GM12878 (cell line): Measurements from ENCODE around the gene FAM114A1. TPM values are rescaled to one million over a fixed set of nuclear protein-coding genes. Genes with fewer than 3 reads are reported as not detected.

Source experiments
- ATAC-seq: fragments of 200-7000 bp; cut with Tn5 transposase; 3 replicates; pipeline ENCODE4 v1.9.1; 2020; ENCODE audit warnings: mild to moderate bottlenecking, moderate library complexity
- BruUV-seq: library from RNA; stranded (reverse); fragments of 400-500 nt; replicated peaks from 2 replicates; lab custom pipeline; 2021; lab: Mats Ljungman, UMichigan
- CTCF ChIA-PET: fragments of 300-600 bp; sonication (Branson Sonifier 250); formaldehyde crosslinking; extraction: SDS; loops from one replicate; lab custom pipeline; 2021; ENCODE audit warnings: inconsistent platforms; lab: Yijun Ruan, JAX
- POLR2A ChIA-PET: fragments of 350-600 bp; formaldehyde crosslinking; extraction: SDS; loops from one replicate; lab custom pipeline; 2021; ENCODE audit warnings: inconsistent platforms; lab: Charles Lee
- RAD21 ChIA-PET: fragments of 300-600 bp; sonication (Branson Sonifier 250); formaldehyde crosslinking; loops from one replicate; lab custom pipeline; 2023; ENCODE audit warnings: antibody characterized with exemption; ENCODE audit not compliant: unreplicated experiment; lab: Charles Lee
- SMC1A ChIA-PET: fragments of 300-600 bp; sonication (Branson Sonifier 250); formaldehyde crosslinking; loops from one replicate; lab custom pipeline; 2023; ENCODE audit not compliant: unreplicated experiment, uncharacterized antibody; lab: Charles Lee
- DNase-seq: peaks from one replicate; pipeline ENCODE4 v3.0.0-alpha.2; 2011; ENCODE audit warnings: low read depth, low spot score
- FAIRE-seq: peaks from 3 replicates; lab custom pipeline; 2011; peaks lifted over from hg19 to GRCh38; lab: Jason Lieb, UNC
- H2AFZ ChIP-seq: 2 replicates; pipeline ENCODE4 v1.6.0; 2011; ENCODE audit warnings: low read depth, low read length, control low read depth; ENCODE audit not compliant: control insufficient read depth
- H3K27ac ChIP-seq: 2 replicates; pipeline ENCODE4 v1.5.1; 2011; ENCODE audit warnings: control low read depth; ENCODE audit not compliant: control insufficient read depth, insufficient read depth
- H3K27me3 ChIP-seq, 2 experiments: replicated peaks in 1 of 2; 2 replicates each; pipeline versions ENCODE4 v1.6.0 to v1.6.1; 2011; ENCODE audit warnings: low read length in 1 of 2; ENCODE audit not compliant: control insufficient read depth in 2 of 2, insufficient read depth in 2 of 2
- H3K36me3 ChIP-seq, 2 experiments: 2 replicates each; pipeline ENCODE4 v1.5.1; 2011; ENCODE audit warnings: low read length in 1 of 2; ENCODE audit not compliant: control insufficient read depth in 2 of 2, insufficient read depth in 2 of 2
- H3K4me1 ChIP-seq: 2 replicates; pipeline ENCODE4 v1.6.1; 2011; ENCODE audit warnings: mild to moderate bottlenecking, low read length, moderate library complexity, mixed read lengths; ENCODE audit not compliant: control insufficient read depth, insufficient read depth
- H3K4me2 ChIP-seq: 2 replicates; pipeline ENCODE4 v1.6.0; 2011; ENCODE audit warnings: control low read depth; ENCODE audit not compliant: control insufficient read depth, insufficient read depth
- H3K4me3 ChIP-seq: fragments of 200-600 bp; sonication (generic); 2 replicates; pipeline ENCODE4 v1.5.1; 2016
- H3K79me2 ChIP-seq: 2 replicates; pipeline ENCODE4 v1.6.0; 2011; ENCODE audit warnings: low read length; ENCODE audit not compliant: control insufficient read depth, insufficient read depth
- H3K9ac ChIP-seq: 2 replicates; pipeline ENCODE4 v1.8.0; 2011; ENCODE audit warnings: low read length, control low read depth, mixed read lengths; ENCODE audit not compliant: control insufficient read depth, insufficient read depth
- H3K9me3 ChIP-seq: replicated peaks from 3 replicates; pipeline ENCODE4 v1.5.1; 2011; ENCODE audit warnings: mild to moderate bottlenecking, low read length; ENCODE audit not compliant: control insufficient read depth, insufficient read depth
- H4K20me1 ChIP-seq: 2 replicates; pipeline ENCODE4 v1.6.0; 2011; ENCODE audit not compliant: control insufficient read depth, insufficient read depth
- CBX3 ChIP-seq: fragments of 200-600 bp; sonication (generic); IDR thresholded peaks from 2 replicates; pipeline ENCODE4 v1.6.1; 2016; ENCODE audit warnings: low read depth, borderline replicate concordance
- CBX5 ChIP-seq: sonication (generic); IDR thresholded peaks from 2 replicates; pipeline ENCODE4 v1.6.1; 2016; ENCODE audit warnings: low read depth, moderate library complexity, mild to moderate bottlenecking, inconsistent platforms
- CREB1 ChIP-seq: IDR thresholded peaks from 2 replicates; pipeline ENCODE4 v1.6.1; 2012; ENCODE audit warnings: low read depth, mild to moderate bottlenecking, inconsistent platforms
- HDAC2 ChIP-seq: fragments of 200-600 bp; sonication (generic); IDR thresholded peaks from 2 replicates; pipeline ENCODE4 v1.6.1; 2017
- MEF2B ChIP-seq: fragments of 450-650 bp; IDR thresholded peaks from 2 replicates; pipeline ENCODE4 v1.6.1; 2018; ENCODE audit warnings: mild to moderate bottlenecking, moderate library complexity; ENCODE audit not compliant: partially characterized antibody, poor library complexity, severe bottlenecking
- SIN3A ChIP-seq: IDR thresholded peaks from 2 replicates; pipeline ENCODE4 v1.6.1; 2012; ENCODE audit warnings: low read depth, low read length, improper control_type of control experiment
- SREBF1 ChIP-seq: IDR thresholded peaks from 2 replicates; pipeline ENCODE4 v1.6.1; 2012; ENCODE audit warnings: mild to moderate bottlenecking, low read length
- YBX1 ChIP-seq: fragments of 450-650 bp; IDR thresholded peaks from 2 replicates; pipeline ENCODE4 v1.6.1; 2016; ENCODE audit warnings: antibody characterized with exemption
- WGBS: methylation state at CpG from one replicate; pipeline ENCODE4 v1.1.6; 2016; ENCODE audit warnings: low lambda C conversion rate; ENCODE audit not compliant: insufficient replicate concordance, insufficient coverage; ENCODE audit errors: missing lambda C conversion rate; 5-methylcytosine and 5-hydroxymethylcytosine counted together
- in situ Hi-C: fragments of 300-500 bp; cut with MboI; formaldehyde crosslinking; loops from 9 replicates; pipeline ENCODE4 v1.14.3; 2018; ENCODE audit warnings: mixed read lengths
- intact Hi-C: fragments of 100-400 bp; cut with micrococcal nuclease; formaldehyde crosslinking; loops from one replicate; pipeline ENCODE4 v1.14.2; 2022; ENCODE audit not compliant: unreplicated experiment
- polyA plus RNA-seq, 11 experiments: library from polyadenylated mRNA; depleted of rRNA in 4 of 11; unstranded in 6 of 11; stranded (reverse) in 5 of 11; fragments of >200 nt; fragmentation: Nextera tagmentation in 4 of 11; fragmentation: Illumina TruSeq in 1 of 11; extraction: Ambion mirVana in 4 of 11; extraction: Trizol in 1 of 11; gene quantifications; 1 replicate in 1 of 11; 2 replicates in 10 of 11; pipeline versions ENCODE4 v1.2.1 to v1.2.3, GENCODE V29; 2011 to 2016; ENCODE audit warnings: inconsistent platforms in 2 of 11, missing spikeins in 2 of 11, low read depth in 1 of 11
- total RNA-seq, 4 experiments: library from RNA; depleted of rRNA in 3 of 4; stranded (reverse); fragments of >200 nt in 3 of 4; fragmentation: Illumina TruSeq in 1 of 4; extraction: Trizol in 1 of 4; gene quantifications; 2 replicates each; pipeline versions ENCODE4 v1.2.1 to v1.2.3, GENCODE V29; 2013 to 2021
- TF ChIP-seq, protein P1 (sequence below): IDR thresholded peaks from 2 replicates; pipeline ENCODE4 v1.6.1; 2012; ENCODE audit warnings: low read length, inconsistent platforms
- TF ChIP-seq, protein P2 (sequence below): fragments of 150-350 bp; IDR thresholded peaks from 2 replicates; pipeline ENCODE4 v1.6.1; 2016; ENCODE audit warnings: low read depth, low read length

FAM114A1 gene
- total and polyA plus RNA-seq, 10 of the 15 experiments (the other 5 are each of a cell fraction or from before 2014, with no cell fraction given): 1.3 to 6.2 (median 3.9) TPM

- no TSS peak for BruUV-seq
- TF ChIP-seq SREBF1 (no peak), HDAC2 (no peak), YBX1 (no peak), CBX3 (no peak), CREB1 (no peak), CBX5 (no peak), MEF2B (no peak), SIN3A (no peak)
- TF ChIP-seq, protein P1, sequence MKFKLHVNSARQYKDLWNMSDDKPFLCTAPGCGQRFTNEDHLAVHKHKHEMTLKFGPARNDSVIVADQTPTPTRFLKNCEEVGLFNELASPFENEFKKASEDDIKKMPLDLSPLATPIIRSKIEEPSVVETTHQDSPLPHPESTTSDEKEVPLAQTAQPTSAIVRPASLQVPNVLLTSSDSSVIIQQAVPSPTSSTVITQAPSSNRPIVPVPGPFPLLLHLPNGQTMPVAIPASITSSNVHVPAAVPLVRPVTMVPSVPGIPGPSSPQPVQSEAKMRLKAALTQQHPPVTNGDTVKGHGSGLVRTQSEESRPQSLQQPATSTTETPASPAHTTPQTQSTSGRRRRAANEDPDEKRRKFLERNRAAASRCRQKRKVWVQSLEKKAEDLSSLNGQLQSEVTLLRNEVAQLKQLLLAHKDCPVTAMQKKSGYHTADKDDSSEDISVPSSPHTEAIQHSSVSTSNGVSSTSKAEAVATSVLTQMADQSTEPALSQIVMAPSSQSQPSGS: no peak
- TF ChIP-seq, protein P2, sequence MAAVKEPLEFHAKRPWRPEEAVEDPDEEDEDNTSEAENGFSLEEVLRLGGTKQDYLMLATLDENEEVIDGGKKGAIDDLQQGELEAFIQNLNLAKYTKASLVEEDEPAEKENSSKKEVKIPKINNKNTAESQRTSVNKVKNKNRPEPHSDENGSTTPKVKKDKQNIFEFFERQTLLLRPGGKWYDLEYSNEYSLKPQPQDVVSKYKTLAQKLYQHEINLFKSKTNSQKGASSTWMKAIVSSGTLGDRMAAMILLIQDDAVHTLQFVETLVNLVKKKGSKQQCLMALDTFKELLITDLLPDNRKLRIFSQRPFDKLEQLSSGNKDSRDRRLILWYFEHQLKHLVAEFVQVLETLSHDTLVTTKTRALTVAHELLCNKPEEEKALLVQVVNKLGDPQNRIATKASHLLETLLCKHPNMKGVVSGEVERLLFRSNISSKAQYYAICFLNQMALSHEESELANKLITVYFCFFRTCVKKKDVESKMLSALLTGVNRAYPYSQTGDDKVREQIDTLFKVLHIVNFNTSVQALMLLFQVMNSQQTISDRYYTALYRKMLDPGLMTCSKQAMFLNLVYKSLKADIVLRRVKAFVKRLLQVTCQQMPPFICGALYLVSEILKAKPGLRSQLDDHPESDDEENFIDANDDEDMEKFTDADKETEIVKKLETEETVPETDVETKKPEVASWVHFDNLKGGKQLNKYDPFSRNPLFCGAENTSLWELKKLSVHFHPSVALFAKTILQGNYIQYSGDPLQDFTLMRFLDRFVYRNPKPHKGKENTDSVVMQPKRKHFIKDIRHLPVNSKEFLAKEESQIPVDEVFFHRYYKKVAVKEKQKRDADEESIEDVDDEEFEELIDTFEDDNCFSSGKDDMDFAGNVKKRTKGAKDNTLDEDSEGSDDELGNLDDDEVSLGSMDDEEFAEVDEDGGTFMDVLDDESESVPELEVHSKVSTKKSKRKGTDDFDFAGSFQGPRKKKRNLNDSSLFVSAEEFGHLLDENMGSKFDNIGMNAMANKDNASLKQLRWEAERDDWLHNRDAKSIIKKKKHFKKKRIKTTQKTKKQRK: no peak
- TF ChIP-seq, all 136 proteins: peak for 0
- FAIRE-seq (no peak), DNase-seq (no peak), ATAC-seq (no peak)
- intact Hi-C loops: loop anchor here (5.0 kb wide), 1 partner anchor 727 kb away; no protein-coding TSS in a partner anchor
- Histone ChIP-seq H3K27ac (no peak overlapping the region), H3K4me2 (no peak overlapping the region), H3K36me3 (no peaks in the 10 kb centered on the region), H3K4me1 (peaks cover 14% of the 10 kb centered on the region), H3K9ac (no peak overlapping the region), H3K4me3 (no peak overlapping the region), H3K79me2 (peaks cover 15% of the 10 kb centered on the region), H2AFZ (no peak overlapping the region), H3K9me3 (no peaks in the 10 kb centered on the region), H4K20me1 (no peaks in the 10 kb centered on the region), H3K27me3 (no peaks in the 10 kb centered on the region)
- WGBS: 90% methylated on average over 7 of the region's 7 CpGs
- ChIA-PET RAD21 (interaction anchor here (1.1 to 4.0 kb wide), 8 partner anchors 30 to 171 kb away, joined by 3 to 105 read pairs (median 8); partner anchors contain the start of gene TLR10), POLR2A (interaction anchor here (0.9 to 3.6 kb wide), 4 partner anchors 14 to 99 kb away, joined by 3 to 20 read pairs (median 10); partner anchors contain the start of gene TLR10), SMC1A (interaction anchor here (0.6 to 4.3 kb wide), 10 partner anchors 14 to 322 kb away, joined by 3 to 136 read pairs (median 14); partner anchors contain the start of genes TLR1 and TLR10), CTCF (interaction anchor here (0.6 to 5.5 kb wide), 19 partner anchors 8 to 730 kb away, joined by 3 to 172 read pairs (median 11); partner anchors contain the start of genes FAM114A1, TLR1 and TLR10)
- in situ Hi-C loops: loop anchor here (5.0 to 25.0 kb wide), 2 partner anchors 97 to 547 kb away; no protein-coding TSS in a partner anchor
Measured at GRCh38 chr4:38859501-38859900, 8.1 kb upstream of the FAM114A1 start.
